Activated CD4-positive, alpha-beta T cell treated with anti-CD3 and anti-CD28 coated beads for 36 hours (primary cell): ENCODE measurements around the gene RAB4A. TPM values are rescaled to one million over a fixed set of nuclear protein-coding genes. Genes with fewer than 3 reads are reported as not detected.

Source experiments
- ATAC-seq: fragments of 200-7000 bp; cut with Tn5 transposase; one replicate; pipeline ENCODE4 v1.10.0; 2021; ENCODE audit warnings: mild to moderate bottlenecking, moderate library complexity
- CTCF ChIA-PET: fragments of 350-600 bp; sonication (Branson Sonifier 250); formaldehyde crosslinking; loops from one replicate; lab custom pipeline; 2021; ENCODE audit warnings: antibody characterized with exemption; lab: Charles Lee
- POLR2A ChIA-PET: fragments of 350-600 bp; sonication (Branson Sonifier 250); formaldehyde crosslinking; loops from one replicate; lab custom pipeline; 2021; ENCODE audit warnings: antibody characterized with exemption, inconsistent platforms; lab: Charles Lee
- DNase-seq: peaks from one replicate; pipeline ENCODE4 v3.0.0-alpha.2; 2020
- H3K27ac Mint-ChIP-seq: one replicate; pipeline ENCODE4 v1.8.0; 2021; ENCODE audit warnings: mixed read lengths
- H3K27me3 Mint-ChIP-seq: one replicate; pipeline ENCODE4 v1.8.0; 2021; ENCODE audit warnings: mixed read lengths
- H3K36me3 Mint-ChIP-seq: one replicate; pipeline ENCODE4 v1.8.0; 2021; ENCODE audit warnings: low read depth, mixed read lengths
- H3K4me1 Mint-ChIP-seq: one replicate; pipeline ENCODE4 v1.8.0; 2021; ENCODE audit warnings: mixed read lengths
- H3K4me3 Mint-ChIP-seq: one replicate; pipeline ENCODE4 v1.8.0; 2021; ENCODE audit warnings: mild to moderate bottlenecking, moderate library complexity, mixed read lengths
- H3K9me3 Mint-ChIP-seq: one replicate; pipeline ENCODE4 v1.8.0; 2021; ENCODE audit warnings: low read depth, mixed read lengths
- intact Hi-C, 2 experiments: fragments of 100-400 bp; cut with DNase I in 1 of 2; cut with micrococcal nuclease in 1 of 2; formaldehyde crosslinking; loops; one replicate each; pipeline versions ENCODE4 v1.14.2 to v1.15.1; 2022 to 2024; cut with DNase I, micrococcal nuclease
- total RNA-seq, 2 experiments: library from RNA; stranded (reverse); gene quantifications; one replicate each; pipeline ENCODE4 v1.2.3, GENCODE V29; 2021

Gene RAB4A
- total RNA-seq, 2 experiments from 2014 or later = 22.1 to 24.0 TPM

DNA sequence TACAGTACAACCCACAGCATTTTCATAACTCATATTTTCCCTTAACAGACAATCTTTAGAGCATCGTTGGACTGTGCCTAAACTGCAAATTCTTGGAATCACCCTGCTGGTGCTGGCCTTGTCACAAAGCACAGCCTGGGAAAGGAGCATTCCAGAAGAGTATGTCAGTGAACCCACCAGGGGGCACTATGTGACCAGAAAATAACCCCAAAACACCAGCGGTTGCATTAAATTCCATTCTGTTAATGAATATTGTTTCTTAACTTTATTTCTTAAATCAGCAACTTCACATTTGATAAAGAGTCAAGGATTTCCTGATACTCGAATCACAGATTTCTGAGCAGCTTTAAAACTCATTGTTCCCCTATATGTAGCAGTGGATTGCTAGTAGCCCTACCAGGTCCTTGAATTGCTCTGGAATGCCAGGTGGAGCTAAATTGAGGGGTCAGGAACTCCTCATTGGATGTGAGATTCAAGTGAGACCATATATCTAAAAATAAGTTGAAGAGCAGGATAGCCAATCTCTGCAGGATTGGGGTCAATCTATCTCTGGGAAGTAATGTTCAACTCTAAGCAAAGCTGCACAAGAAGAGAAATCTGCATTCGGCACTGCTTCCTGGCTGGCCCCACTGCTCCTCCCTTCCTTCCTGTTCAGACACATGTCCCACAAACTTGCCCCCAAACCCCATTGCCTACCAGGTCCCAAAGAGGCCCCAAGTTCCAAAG lies 12.7 kb upstream of the RAB4A start:
- ATAC-seq (no peak), DNase-seq (peak; percentile 74)
- Mint-ChIP-seq H3K27me3 (no peaks in the 10 kb centered on the region), H3K4me1 (peaks cover 32% of the 10 kb centered on the region), H3K4me3 (no peak overlapping the region), H3K9me3 (no peaks in the 10 kb centered on the region), H3K36me3 (no peaks in the 10 kb centered on the region), H3K27ac (no peak overlapping the region)
- ChIA-PET CTCF (interaction anchor here (0.6 to 6.9 kb wide), 30 partner anchors 14 to 1045 kb away, joined by 3 to 88 read pairs (median 4); no protein-coding TSS in a partner anchor), POLR2A (interaction anchor here (0.9 kb wide), 1 partner anchor 250 kb away, joined by 3 read pairs; the partner anchor contains the start of gene NUP133)
- intact Hi-C loops = loop anchor here (1.0 to 10.0 kb wide), 9 partner anchors 84 to 1054 kb away; partner anchors contain the start of genes CCSAP (in 2 of the 2), TAF5L (in 1 of the 2) and URB2 (in 1 of the 2)

DNA sequence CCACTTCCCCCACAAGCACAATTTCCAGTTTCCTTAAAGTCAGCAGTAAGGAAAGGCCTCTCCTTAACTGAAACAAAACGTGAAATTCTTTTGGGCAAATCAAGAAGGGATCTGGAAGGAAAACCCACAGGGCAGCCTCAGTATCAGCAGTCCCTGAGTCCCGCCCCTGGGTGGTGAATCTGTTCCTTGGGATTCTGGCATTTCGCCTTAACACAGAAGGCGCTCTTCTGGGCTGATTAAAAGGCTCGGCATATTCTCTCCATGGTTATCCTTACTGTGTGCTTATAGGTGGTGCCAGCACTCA lies 12.2 kb upstream of the RAB4A start:
- H3K9me3 Mint-ChIP-seq = no peaks in the 10 kb centered on the region

DNA sequence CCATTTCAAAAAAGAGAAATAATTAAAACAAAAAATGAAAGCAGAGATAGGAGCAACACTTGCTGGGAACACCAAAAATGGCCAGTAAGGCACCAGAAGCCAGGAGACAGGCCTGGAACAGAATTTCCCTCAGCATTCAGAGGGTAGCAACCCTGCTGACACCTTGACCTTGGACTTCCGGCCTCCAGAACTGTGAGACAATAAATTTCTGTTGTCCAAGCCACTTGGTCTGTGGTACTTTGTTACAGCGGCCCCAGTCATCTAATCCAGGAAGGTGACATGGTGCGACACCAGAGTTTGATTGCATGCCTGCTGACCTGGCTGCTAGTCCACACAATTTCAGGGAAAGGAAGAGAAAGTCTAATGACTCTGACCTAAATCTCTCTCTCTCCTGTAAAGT lies 10.6 kb upstream of the RAB4A start:
- Mint-ChIP-seq H3K36me3 (no peaks in the 10 kb centered on the region), H3K4me1 (peaks cover 19% of the 10 kb centered on the region), H3K27me3 (no peaks in the 10 kb centered on the region), H3K27ac (no peak overlapping the region), H3K4me3 (no peak overlapping the region), H3K9me3 (no peaks in the 10 kb centered on the region)
- POLR2A ChIA-PET = no interaction called here
- ATAC-seq (no peak), DNase-seq (no peak)
- CTCF ChIA-PET = interaction anchor here (6.9 kb wide), 1 partner anchor 222 kb away, joined by 88 read pairs; no protein-coding TSS in a partner anchor
- intact Hi-C loops = no loop called here

More for the DNA sequence above, 12.2 kb upstream of the RAB4A start:
- CTCF ChIA-PET = interaction anchor here (0.6 to 6.9 kb wide), 30 partner anchors 15 to 1045 kb away, joined by 3 to 88 read pairs (median 4); no protein-coding TSS in a partner anchor
- H3K4me1 Mint-ChIP-seq = peaks cover 27% of the 10 kb centered on the region
- H3K27me3 Mint-ChIP-seq = no peaks in the 10 kb centered on the region
- intact Hi-C loops = loop anchor here (1.0 to 10.0 kb wide), 9 partner anchors 84 to 1054 kb away; partner anchors contain the start of genes CCSAP (in 2 of the 2), TAF5L (in 1 of the 2) and URB2 (in 1 of the 2)
- POLR2A ChIA-PET = interaction anchor here (0.9 kb wide), 1 partner anchor 250 kb away, joined by 3 read pairs; the partner anchor contains the start of gene NUP133
- H3K36me3 Mint-ChIP-seq = no peaks in the 10 kb centered on the region
- DNase-seq = no peak
- H3K27ac Mint-ChIP-seq = no peak overlapping the region
- no peak for ATAC-seq
- H3K4me3 Mint-ChIP-seq = no peak overlapping the region

DNA sequence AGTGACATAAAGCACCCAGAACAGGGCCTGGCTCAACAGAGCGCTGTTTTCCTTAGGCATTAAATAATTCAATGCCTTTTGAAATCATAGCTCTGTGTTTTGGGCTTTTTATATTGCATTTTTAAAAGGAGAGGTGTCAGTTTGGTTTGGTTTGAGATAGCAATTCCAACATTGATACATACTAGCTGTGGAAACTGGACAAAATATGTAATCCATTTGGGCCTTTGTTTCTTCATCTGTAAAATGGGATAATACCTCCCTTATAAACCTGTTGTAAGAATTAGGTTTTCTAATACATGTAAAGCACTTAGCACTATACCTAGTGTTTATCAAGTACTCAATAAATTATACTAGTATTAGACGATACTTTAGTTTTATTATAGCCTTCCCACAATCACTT lies 8.7 kb upstream of the RAB4A start:
- intact Hi-C loops = no loop called here
- peaks cover 3% of the 10 kb centered on the region for H3K9me3 Mint-ChIP-seq
- DNase-seq (no peak), ATAC-seq (no peak)
- no peak overlapping the region for H3K4me3 Mint-ChIP-seq
- ChIA-PET CTCF (interaction anchor here (0.7 kb wide), 1 partner anchor 220 kb away, joined by 4 read pairs; no protein-coding TSS in a partner anchor), POLR2A (no interaction called here)
- no peaks in the 10 kb centered on the region for H3K36me3 Mint-ChIP-seq
- H3K4me1 Mint-ChIP-seq = peaks cover 19% of the 10 kb centered on the region
- no peak overlapping the region for H3K27ac Mint-ChIP-seq
- no peaks in the 10 kb centered on the region for H3K27me3 Mint-ChIP-seq

DNA sequence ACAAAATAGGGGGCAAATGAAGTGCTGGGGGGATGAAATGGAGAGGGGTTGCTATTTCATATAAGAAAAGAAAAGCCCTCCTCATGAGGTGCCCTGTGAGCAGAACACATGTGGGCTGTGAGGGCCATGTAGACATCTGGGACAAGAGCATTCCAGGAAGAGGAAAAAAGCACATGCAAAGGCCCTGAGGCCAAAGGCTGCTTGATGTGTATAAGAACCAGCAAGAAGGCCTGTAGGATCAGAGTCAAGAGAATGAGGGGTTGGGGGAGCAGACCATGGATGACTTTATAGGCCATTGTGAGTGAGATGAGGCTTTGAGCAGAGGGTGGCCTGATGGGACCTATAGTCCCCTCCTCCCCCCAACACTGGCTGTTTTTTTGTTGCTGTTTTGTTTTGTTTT lies 7.7 kb upstream of the RAB4A start:
- Mint-ChIP-seq H3K4me1 (peaks cover 13% of the 10 kb centered on the region), H3K36me3 (peaks cover 2% of the 10 kb centered on the region), H3K27ac (no peak overlapping the region), H3K4me3 (no peak overlapping the region), H3K9me3 (peaks cover 5% of the 10 kb centered on the region), H3K27me3 (no peaks in the 10 kb centered on the region)
- intact Hi-C loops = no loop called here
- DNase-seq (no peak), ATAC-seq (no peak)
- ChIA-PET POLR2A (no interaction called here), CTCF (interaction anchor here (0.6 kb wide), 1 partner anchor 208 kb away, joined by 3 read pairs; no protein-coding TSS in a partner anchor)

DNA sequence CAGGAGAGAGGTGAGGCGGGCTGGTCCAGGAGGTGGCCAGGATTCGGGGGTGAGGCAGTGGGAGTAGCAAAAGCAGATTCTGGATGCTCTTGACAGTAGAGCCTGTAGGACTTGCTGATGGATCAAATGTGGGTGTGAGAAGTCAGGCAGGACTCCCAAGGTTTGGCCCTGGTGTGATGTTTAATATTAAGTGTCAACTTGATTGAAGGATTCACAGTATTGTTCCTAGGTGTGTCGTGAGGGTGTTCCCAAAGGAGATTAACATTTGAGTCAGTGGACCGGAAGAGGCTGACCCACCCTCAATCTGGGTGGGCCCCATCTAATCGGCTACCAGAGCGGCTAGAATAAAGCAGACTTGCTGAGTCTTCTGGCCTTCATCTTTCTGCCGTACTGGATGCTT lies 6.8 kb upstream of the RAB4A start:
- H3K4me3 Mint-ChIP-seq = no peak overlapping the region
- H3K27me3 Mint-ChIP-seq = no peaks in the 10 kb centered on the region
- intact Hi-C loops = no loop called here
- peaks cover 5% of the 10 kb centered on the region for H3K9me3 Mint-ChIP-seq
- POLR2A ChIA-PET = no interaction called here
- H3K27ac Mint-ChIP-seq = no peak overlapping the region
- ATAC-seq = no peak
- H3K36me3 Mint-ChIP-seq = peaks cover 2% of the 10 kb centered on the region
- CTCF ChIA-PET = no interaction called here
- peaks cover 5% of the 10 kb centered on the region for H3K4me1 Mint-ChIP-seq
- no peak for DNase-seq

DNA sequence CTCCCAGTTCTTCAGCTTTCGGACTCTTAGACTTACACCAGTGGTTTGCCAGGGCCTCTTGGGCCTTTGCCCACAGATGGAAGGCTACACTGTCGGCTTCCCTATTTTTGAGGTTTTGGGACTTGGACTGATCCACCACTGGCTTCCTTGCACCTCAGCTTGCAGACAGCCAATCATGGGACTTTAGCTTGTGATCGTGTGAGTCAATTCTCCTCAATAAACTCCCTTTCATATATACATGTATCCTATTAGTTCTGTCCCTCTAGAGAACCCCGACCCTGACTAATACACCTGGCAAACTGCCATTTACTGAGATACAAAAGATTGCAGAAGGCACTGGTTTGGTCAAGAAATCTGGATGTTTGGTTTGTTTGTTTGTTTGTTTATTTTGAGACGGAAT lies 6.4 kb upstream of the RAB4A start:
- no peak overlapping the region for H3K27ac Mint-ChIP-seq

DNA sequence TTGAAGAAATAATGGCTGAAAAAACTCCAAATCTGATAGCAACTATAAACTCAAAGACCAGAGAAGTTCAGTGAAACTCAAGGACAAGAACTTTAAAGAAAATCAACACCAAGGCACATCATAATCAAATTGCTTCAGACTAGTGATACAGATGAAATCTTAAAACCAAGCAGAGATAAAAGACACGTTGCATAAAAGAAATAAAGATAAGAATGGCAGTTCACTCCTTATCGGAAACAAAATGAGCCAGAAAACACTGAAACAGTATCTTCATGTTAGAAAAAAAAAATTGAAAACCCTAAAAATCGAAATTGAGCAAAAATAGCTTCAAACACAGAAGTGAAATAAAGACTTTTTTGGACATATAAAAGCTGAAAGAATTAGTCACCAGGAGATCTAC lies 4.6 kb upstream of the RAB4A start:
- POLR2A ChIA-PET = no interaction called here
- Mint-ChIP-seq H3K36me3 (peaks cover 2% of the 10 kb centered on the region), H3K9me3 (peaks cover 5% of the 10 kb centered on the region), H3K4me3 (no peak overlapping the region), H3K27me3 (no peaks in the 10 kb centered on the region), H3K4me1 (peaks cover 4% of the 10 kb centered on the region), H3K27ac (no peak overlapping the region)
- CTCF ChIA-PET = interaction anchor here (0.6 to 1.9 kb wide), 2 partner anchors 12 to 293 kb away, joined by 3 to 10 read pairs; no protein-coding TSS in a partner anchor
- DNase-seq (no peak), ATAC-seq (no peak)
- intact Hi-C loops = no loop called here

More for the DNA sequence above, 6.4 kb upstream of the RAB4A start:
- intact Hi-C loops = no loop called here
- ATAC-seq (no peak), DNase-seq (no peak)
- H3K4me3 Mint-ChIP-seq = no peak overlapping the region
- ChIA-PET CTCF (no interaction called here), POLR2A (no interaction called here)
- peaks cover 4% of the 10 kb centered on the region for H3K4me1 Mint-ChIP-seq
- H3K9me3 Mint-ChIP-seq = peaks cover 5% of the 10 kb centered on the region
- H3K36me3 Mint-ChIP-seq = peaks cover 2% of the 10 kb centered on the region
- H3K27me3 Mint-ChIP-seq = no peaks in the 10 kb centered on the region

DNA sequence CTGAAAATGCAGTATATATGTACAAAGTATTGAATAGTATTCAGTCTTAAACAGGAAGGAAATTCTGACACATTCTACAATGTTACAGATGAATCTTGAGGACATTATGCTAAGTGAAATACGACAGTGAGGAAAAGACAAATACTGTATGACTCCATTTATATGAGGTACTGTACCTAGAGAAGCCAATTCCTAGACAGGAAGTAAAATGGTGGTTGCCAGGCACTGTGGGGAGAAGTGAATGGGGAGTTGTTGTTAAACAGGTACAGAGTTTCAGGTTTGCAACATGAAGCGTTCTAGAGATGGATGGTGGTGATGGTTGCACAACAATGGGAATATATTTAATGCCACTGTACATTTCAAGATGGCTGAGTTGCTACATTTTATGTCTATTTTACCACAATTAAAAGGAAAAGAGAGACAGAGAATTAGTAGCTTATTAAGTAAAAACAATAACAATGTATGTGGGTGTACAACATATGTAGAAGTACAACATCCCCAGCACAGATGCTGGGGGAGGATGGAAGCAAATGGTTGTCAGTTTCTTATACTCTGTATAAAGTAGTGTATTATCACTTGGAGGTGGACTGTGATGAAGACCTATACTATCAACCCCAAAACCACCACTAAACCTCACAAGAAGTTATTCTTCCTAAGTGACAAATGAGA lies 3.9 kb upstream of the RAB4A start:
- Mint-ChIP-seq H3K27ac (no peak overlapping the region), H3K4me3 (no peak overlapping the region), H3K9me3 (peaks cover 5% of the 10 kb centered on the region), H3K36me3 (peaks cover 2% of the 10 kb centered on the region), H3K4me1 (peaks cover 7% of the 10 kb centered on the region), H3K27me3 (no peaks in the 10 kb centered on the region)
- ChIA-PET CTCF (interaction anchor here (1.9 kb wide), 1 partner anchor 12 kb away, joined by 10 read pairs; no protein-coding TSS in a partner anchor), POLR2A (no interaction called here)
- peak; percentile 37 for ATAC-seq
- intact Hi-C loops = no loop called here
- DNase-seq = peak; percentile 28

DNA sequence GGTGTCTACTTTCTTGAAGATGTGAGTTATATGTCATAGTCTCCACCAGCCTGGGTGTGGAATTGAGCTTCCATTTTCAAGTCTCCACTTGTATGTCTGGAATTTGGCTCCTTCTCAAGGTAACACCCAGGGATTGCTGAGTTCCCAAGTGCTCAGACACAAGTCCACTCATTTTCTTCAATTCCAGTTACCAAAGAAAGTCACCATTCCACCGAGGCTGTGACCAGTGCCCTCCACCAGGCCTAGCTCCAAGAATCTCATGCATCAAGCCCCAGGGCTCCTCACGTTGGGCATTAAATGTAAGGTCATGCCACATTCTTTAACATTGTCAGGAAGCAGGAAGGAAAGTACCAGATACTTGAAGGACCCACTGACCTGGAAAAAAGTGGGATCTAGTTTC lies 2.4 kb upstream of the RAB4A start:
- CTCF ChIA-PET = interaction anchor here (1.2 to 1.8 kb wide), 2 partner anchors 12 to 13 kb away, joined by 4 read pairs; no protein-coding TSS in a partner anchor
- no peak for DNase-seq
- peaks cover 5% of the 10 kb centered on the region for H3K9me3 Mint-ChIP-seq
- ATAC-seq = no peak
- H3K36me3 Mint-ChIP-seq = peaks cover 2% of the 10 kb centered on the region
- no peak overlapping the region for H3K4me3 Mint-ChIP-seq
- POLR2A ChIA-PET = no interaction called here
- intact Hi-C loops = no loop called here
- H3K27ac Mint-ChIP-seq = no peak overlapping the region
- H3K27me3 Mint-ChIP-seq = no peaks in the 10 kb centered on the region
- peaks cover 20% of the 10 kb centered on the region for H3K4me1 Mint-ChIP-seq

DNA sequence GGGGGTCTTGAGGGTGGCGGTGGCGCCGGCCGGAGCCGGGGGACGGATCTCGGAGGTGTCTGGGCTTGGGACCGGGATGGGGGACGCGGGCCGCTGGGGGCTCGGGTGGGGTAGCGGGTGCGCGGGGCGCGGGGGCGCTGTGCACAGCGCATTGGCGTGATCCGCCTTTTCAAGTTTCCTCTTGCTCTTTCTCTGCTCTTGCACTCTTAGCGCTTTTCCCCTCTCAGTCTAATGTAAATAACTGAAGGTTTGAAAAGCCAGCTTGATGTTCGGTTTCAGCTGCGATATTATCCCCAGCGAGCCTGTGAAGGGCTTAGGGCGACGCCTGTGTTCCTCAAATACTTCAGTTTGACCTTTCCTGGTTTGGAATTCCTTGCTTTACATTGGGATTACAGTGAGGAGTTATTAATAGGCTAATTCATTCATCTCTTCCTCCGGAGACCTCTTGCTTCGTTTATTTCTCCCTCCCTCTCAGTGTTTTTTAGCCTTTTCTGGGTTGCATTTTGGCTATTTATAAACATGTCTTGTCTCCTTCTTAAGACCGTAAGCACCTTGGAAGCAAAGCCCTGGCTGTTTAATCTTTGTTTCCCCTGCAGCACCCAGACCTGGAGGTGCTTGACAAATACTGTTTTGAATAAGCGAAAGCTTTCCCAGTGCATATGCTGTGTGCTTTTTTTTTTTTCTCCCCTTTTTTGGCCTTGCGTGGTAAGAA lies 693 bp downstream of the RAB4A start:
- H3K4me3 Mint-ChIP-seq = peak overlapping the region; percentile 82
- H3K4me1 Mint-ChIP-seq = peaks cover 31% of the 10 kb centered on the region
- POLR2A ChIA-PET = no interaction called here
- peaks cover 2% of the 10 kb centered on the region for H3K36me3 Mint-ChIP-seq
- H3K27me3 Mint-ChIP-seq = no peaks in the 10 kb centered on the region
- H3K9me3 Mint-ChIP-seq = peaks cover 5% of the 10 kb centered on the region
- intact Hi-C loops = loop anchor here (1.0 to 10.0 kb wide), 7 partner anchors 10 to 355 kb away; partner anchors contain the start of genes TAF5L (in 2 of the 2), URB2 (in 2 of the 2), ABCB10 (in 1 of the 2) and NUP133 (in 1 of the 2)
- CTCF ChIA-PET = interaction anchor here (0.6 to 1.1 kb wide), 3 partner anchors 210 to 234 kb away, joined by 3 read pairs; no protein-coding TSS in a partner anchor
- ATAC-seq = peak; percentile 67
- H3K27ac Mint-ChIP-seq = peak overlapping the region; percentile 71
- peak; percentile 40 for DNase-seq
